Chondrocyte (in vitro differentiated cells): Measurements from ENCODE around the gene CNIH2. TPM values are rescaled to one million over a fixed set of nuclear protein-coding genes. Genes with fewer than 3 reads are reported as not detected.

Experiments
- DNase-seq: peaks from one replicate; pipeline ENCODE4 v3.0.0; 2021; ENCODE audit warnings: mixed read lengths, low spot score
- H3K27ac Mint-ChIP-seq: one replicate; pipeline ENCODE4 v1.8.0; 2021; ENCODE audit warnings: mild to moderate bottlenecking, moderate library complexity, mixed read lengths; ENCODE audit not compliant: unreplicated experiment
- H3K27me3 Mint-ChIP-seq: 2 replicates; pipeline ENCODE4 v1.8.0; 2021; ENCODE audit warnings: low read depth, mixed read lengths
- H3K36me3 Mint-ChIP-seq: 2 replicates; pipeline ENCODE4 v1.8.0; 2021; ENCODE audit warnings: low read depth, mixed read lengths
- H3K4me1 Mint-ChIP-seq: 2 replicates; pipeline ENCODE4 v1.8.0; 2021; ENCODE audit warnings: low read depth, mild to moderate bottlenecking, mixed read lengths
- H3K4me3 Mint-ChIP-seq: one replicate; pipeline ENCODE4 v1.8.0; 2021; ENCODE audit warnings: mild to moderate bottlenecking, moderate library complexity, mixed read lengths; ENCODE audit not compliant: unreplicated experiment
- H3K9me3 Mint-ChIP-seq: 2 replicates; pipeline ENCODE4 v1.8.0; 2021; ENCODE audit warnings: low read depth, mixed read lengths
- total RNA-seq: library from RNA; stranded (reverse); gene quantifications from 3 replicates; pipeline ENCODE4 v1.2.1, GENCODE V29; 2021
- TF ChIP-seq, protein P1 (sequence below): fragments of 200-600 bp; sonication (generic); IDR thresholded peaks from 2 replicates; pipeline ENCODE4 v1.5.0; 2021; ENCODE audit warnings: antibody characterized with exemption, mild to moderate bottlenecking, moderate library complexity

CNIH2 gene
- total RNA-seq, 1 donor from 2014 or later = 2.8 TPM

DNA sequence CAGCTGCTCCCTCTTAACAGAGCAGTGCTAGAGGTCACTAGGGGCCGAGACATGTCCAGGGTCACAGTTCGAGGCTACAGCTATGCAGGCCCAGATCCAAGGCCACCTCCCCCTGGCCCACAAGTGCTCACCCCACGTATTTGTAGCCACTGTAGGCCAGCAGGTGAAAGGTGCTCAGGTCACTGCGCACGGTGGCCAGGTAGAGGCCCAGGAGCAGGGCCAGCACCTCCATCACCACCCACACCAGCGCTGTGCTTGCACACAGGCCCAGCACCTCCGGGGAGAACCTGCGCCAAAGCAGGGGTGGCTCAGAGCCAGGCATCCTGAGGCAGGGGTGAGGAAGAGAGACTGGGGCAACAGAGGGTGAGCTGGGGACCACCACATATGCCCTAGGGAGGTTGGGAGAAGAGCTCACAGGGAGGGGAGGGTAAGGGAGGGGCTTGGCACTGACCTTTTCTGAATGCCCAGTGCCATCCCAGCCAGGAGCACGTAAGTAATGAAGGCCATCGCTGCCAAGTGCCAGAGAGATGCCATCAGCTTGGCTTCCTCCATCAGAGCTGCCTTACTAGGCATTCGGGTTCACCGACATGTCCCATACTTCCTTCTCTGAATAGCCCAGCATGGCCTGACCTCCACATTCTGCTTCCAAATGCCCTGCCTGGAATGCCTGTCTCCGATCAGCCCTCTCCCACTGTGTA lies 7.4 kb downstream of the CNIH2 start:
- TF ChIP-seq, protein P1, sequence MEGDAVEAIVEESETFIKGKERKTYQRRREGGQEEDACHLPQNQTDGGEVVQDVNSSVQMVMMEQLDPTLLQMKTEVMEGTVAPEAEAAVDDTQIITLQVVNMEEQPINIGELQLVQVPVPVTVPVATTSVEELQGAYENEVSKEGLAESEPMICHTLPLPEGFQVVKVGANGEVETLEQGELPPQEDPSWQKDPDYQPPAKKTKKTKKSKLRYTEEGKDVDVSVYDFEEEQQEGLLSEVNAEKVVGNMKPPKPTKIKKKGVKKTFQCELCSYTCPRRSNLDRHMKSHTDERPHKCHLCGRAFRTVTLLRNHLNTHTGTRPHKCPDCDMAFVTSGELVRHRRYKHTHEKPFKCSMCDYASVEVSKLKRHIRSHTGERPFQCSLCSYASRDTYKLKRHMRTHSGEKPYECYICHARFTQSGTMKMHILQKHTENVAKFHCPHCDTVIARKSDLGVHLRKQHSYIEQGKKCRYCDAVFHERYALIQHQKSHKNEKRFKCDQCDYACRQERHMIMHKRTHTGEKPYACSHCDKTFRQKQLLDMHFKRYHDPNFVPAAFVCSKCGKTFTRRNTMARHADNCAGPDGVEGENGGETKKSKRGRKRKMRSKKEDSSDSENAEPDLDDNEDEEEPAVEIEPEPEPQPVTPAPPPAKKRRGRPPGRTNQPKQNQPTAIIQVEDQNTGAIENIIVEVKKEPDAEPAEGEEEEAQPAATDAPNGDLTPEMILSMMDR = no peak
- peak overlapping the region; percentile 32 for H3K27ac Mint-ChIP-seq
- no peak for DNase-seq

GRCh38 chr11:66286699-66287098 lies 8.7 kb downstream of the CNIH2 start:
- H3K9me3 Mint-ChIP-seq = no peaks in the 10 kb centered on the region

More for the DNA sequence above, 7.4 kb downstream of the CNIH2 start:
- H3K4me3 Mint-ChIP-seq = no peak overlapping the region
- peaks cover 49% of the 10 kb centered on the region for H3K4me1 Mint-ChIP-seq
- H3K36me3 Mint-ChIP-seq = no peaks in the 10 kb centered on the region
- H3K9me3 Mint-ChIP-seq = no peaks in the 10 kb centered on the region
- H3K27me3 Mint-ChIP-seq = no peaks in the 10 kb centered on the region

GRCh38 chr11:66287211-66287888 lies 9.4 kb downstream of the CNIH2 start:
- peak overlapping the region; percentile 75 for H3K27ac Mint-ChIP-seq

More at GRCh38 chr11:66286699-66287098, 8.7 kb downstream of the CNIH2 start:
- H3K4me3 Mint-ChIP-seq = peak overlapping the region; percentile 15
- DNase-seq = no peak
- TF ChIP-seq, protein P1 = no peak
- peaks cover 46% of the 10 kb centered on the region for H3K4me1 Mint-ChIP-seq
- no peaks in the 10 kb centered on the region for H3K27me3 Mint-ChIP-seq
- H3K36me3 Mint-ChIP-seq = no peaks in the 10 kb centered on the region
- H3K27ac Mint-ChIP-seq = peak overlapping the region; percentile 42

DNA sequence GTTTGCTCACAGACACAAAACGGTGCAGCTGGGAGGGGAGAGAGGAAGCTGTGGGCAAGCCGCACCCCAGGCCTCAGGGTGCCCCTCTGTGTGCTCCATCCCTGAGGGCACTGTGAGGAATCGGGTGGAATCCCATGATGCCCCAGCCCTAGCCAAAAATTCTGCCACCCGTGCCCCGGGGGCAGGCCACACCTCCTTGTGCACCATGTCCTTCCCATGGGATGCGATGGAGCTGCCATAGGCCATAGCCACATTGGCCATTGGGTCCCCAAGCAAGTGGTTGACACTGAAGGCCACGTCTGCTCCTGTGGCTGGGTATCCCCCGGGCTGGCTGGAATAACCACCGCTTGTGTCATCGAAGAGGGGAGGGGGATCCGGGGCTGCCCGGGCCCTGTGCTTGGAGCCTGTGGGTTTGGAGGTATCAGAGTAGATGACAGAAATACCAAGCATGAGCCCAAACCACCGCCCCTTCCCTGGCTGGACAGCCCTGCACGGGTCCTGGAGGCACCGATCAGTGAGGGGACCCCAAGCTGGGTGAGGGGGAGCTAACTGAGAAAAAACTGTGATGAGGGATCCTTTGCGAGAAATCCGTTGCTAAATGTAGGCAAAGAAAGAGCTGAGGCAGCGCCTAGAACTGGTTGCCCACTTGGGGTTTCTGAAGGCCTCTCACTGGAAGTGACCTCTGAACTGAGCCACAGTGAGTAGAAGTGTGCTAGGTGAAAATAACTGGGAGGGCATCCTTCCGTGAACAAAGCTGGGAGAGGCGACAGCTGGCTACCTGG lies 10.1 kb downstream of the CNIH2 start:
- peaks cover 5% of the 10 kb centered on the region for H3K27me3 Mint-ChIP-seq
- no peaks in the 10 kb centered on the region for H3K9me3 Mint-ChIP-seq
- H3K27ac Mint-ChIP-seq = peak overlapping the region; percentile 94
- H3K4me3 Mint-ChIP-seq = peak overlapping the region; percentile 87
- no peaks in the 10 kb centered on the region for H3K36me3 Mint-ChIP-seq
- no peak for DNase-seq
- TF ChIP-seq, protein P1 = no peak
- peaks cover 43% of the 10 kb centered on the region for H3K4me1 Mint-ChIP-seq

More at GRCh38 chr11:66287211-66287888, 9.4 kb downstream of the CNIH2 start:
- TF ChIP-seq, protein P1 = no peak
- DNase-seq = no peak
- Mint-ChIP-seq H3K36me3 (no peaks in the 10 kb centered on the region), H3K4me1 (peaks cover 45% of the 10 kb centered on the region), H3K27me3 (no peaks in the 10 kb centered on the region), H3K9me3 (no peaks in the 10 kb centered on the region), H3K4me3 (peak overlapping the region; percentile 87)
